ENCODE data around the gene DHRS3.
"Not testable (repeated sequence)": the region's sequence is repeated elsewhere in the genome, so short reads cannot be mapped to it uniquely, and the experiment has no call there.

The DHRS3 gene

DNA sequence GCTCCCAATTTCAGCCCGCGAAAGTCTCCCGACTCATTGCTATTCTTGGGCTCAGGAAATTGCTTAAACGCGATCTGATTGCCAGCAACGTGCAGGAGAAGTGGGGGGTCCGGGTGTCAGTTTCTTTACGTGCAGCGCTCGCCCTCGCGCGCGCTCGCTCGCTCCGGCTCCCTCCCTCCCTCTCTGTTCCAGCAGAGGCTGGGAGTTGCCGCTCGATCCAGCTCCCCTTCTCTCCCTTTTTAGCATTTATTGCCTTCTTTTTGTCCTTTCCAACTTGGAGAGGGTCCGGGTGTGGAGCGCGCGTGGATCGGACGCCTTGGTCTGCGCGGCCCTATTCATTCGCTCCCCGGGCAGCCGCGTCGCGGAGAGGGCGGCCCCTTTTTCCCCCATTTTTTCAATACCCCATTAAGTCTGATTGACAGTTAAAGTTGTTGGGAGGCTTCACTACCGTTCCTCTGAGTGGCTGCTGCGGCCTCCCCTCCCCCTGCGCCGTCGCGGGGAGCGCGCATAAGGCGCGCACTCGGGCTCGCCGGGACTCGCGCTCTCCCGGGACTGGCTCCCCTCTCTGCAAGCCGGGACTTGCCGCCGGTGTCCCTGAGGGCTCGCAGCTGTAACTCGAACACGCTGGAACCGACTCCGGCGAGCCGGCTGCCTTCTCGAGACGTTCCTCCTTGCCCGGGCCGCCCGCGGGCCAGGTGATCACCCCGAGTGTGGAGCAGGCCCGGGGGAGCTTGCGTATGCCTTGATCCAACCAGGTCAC is at the start of gene DHRS3:
Gene DHRS3, minus strand, starts transcription at position 310 of the 760 bp plus-strand sequence. CDS start 862 bp downstream, outside the sequence.
- Mint-ChIP-seq H3K9me3 (no peaks in the 10 kb centered on the region), H3K27ac (peak within 1 kb of the TSS; percentile 92), H3K4me1 (peaks cover 53% of the 10 kb centered on the region), H3K27me3 (peaks cover 70% of the 10 kb centered on the region), H3K36me3 (peaks cover 23% of the 10 kb centered on the region), H3K4me3 (peak within 1 kb of the TSS; percentile 94)
- peak; percentile 78 for ATAC-seq

DNA sequence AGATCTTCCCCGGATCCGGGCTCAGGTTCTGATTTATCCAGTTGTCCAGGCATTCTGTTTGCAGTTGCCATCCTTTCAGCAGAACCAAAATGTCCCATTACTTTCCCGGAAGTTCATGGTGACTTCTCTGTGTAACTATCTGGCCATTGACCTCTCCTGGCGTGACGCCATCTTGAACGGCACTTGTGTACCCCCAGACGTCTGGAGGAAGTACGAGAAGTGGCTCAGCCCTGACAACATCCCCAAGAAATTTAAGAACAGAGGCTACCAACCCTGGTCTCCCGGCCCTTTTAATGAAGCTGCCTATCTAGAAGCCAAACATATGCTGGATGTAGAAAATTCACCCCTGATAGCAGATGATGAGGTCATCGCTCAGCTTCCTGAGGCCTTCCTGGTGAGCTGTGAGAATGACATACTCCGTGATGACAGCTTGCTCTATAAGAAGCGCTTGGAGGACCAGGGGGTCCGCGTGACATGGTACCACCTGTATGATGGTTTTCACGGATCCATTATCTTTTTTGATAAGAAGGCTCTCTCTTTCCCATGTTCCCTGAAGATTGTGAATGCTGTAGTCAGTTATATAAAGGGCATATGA is 48.2 kb upstream of the DHRS3 start:
- no peak overlapping the region for H3K4me3 Mint-ChIP-seq
- no peaks in the 10 kb centered on the region for H3K4me1 Mint-ChIP-seq
- no peak for ATAC-seq
- H3K27me3 Mint-ChIP-seq: no peaks in the 10 kb centered on the region
- peaks cover 12% of the 10 kb centered on the region for H3K9me3 Mint-ChIP-seq
- H3K27ac Mint-ChIP-seq: no peak overlapping the region
- no peaks in the 10 kb centered on the region for H3K36me3 Mint-ChIP-seq

DNA sequence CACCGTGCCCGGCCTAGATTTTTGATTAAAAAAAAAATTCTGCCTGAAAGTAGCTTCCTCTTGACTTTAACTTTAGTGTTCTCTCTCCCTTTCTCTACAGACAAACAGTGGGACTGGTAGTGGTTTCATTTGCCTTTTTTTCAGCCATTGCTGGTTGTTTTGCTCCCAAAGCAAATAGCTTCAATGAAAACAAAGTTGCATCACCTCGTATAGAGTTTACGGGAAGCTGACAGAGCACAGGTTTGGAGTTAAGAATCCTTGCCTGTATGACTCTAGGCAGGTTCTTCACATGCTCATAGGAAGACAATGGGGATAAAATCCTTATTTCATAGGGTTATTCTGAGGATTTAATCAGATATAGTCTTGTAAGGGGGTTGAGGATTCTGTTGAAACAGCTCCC is 47.5 kb upstream of the DHRS3 start:
- Mint-ChIP-seq H3K27me3 (no peaks in the 10 kb centered on the region), H3K36me3 (no peaks in the 10 kb centered on the region), H3K4me3 (no peak overlapping the region), H3K9me3 (peaks cover 12% of the 10 kb centered on the region), H3K4me1 (no peaks in the 10 kb centered on the region), H3K27ac (no peak overlapping the region)
- no peak for ATAC-seq

DNA sequence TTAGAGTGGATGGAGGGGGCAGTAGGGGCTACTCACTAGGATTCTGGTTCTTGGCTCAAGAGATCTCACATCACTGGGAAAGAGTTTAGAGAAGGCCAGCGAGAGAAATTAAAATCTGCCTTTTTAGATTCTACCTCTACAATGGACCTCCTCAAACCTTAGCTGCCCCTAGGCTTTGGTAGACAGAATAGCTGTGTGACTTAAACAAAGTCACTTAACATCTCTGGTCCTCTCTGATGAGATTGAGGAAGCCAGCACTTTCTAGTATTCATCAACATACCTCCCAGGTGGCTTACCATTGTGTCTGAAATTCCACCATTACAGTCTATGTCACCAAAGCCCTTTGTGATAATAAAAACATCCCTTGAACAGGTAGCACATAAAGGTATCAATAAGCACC is 44.5 kb upstream of the DHRS3 start:
- ATAC-seq: no peak
- Mint-ChIP-seq H3K4me3 (no peak overlapping the region), H3K27ac (no peak overlapping the region), H3K27me3 (peaks cover 12% of the 10 kb centered on the region), H3K4me1 (peaks cover 6% of the 10 kb centered on the region), H3K9me3 (peaks cover 6% of the 10 kb centered on the region), H3K36me3 (no peaks in the 10 kb centered on the region)

- Mint-ChIP-seq H3K4me3 (no peak overlapping the region), H3K27me3 (peaks cover 12% of the 10 kb centered on the region), H3K27ac (no peak overlapping the region), H3K9me3 (peaks cover 6% of the 10 kb centered on the region), H3K4me1 (peaks cover 6% of the 10 kb centered on the region), H3K36me3 (no peaks in the 10 kb centered on the region)
- no peak for ATAC-seq
Measured at GRCh38 chr1:12661606-12662219, 43.7 kb upstream of the DHRS3 start.

DNA sequence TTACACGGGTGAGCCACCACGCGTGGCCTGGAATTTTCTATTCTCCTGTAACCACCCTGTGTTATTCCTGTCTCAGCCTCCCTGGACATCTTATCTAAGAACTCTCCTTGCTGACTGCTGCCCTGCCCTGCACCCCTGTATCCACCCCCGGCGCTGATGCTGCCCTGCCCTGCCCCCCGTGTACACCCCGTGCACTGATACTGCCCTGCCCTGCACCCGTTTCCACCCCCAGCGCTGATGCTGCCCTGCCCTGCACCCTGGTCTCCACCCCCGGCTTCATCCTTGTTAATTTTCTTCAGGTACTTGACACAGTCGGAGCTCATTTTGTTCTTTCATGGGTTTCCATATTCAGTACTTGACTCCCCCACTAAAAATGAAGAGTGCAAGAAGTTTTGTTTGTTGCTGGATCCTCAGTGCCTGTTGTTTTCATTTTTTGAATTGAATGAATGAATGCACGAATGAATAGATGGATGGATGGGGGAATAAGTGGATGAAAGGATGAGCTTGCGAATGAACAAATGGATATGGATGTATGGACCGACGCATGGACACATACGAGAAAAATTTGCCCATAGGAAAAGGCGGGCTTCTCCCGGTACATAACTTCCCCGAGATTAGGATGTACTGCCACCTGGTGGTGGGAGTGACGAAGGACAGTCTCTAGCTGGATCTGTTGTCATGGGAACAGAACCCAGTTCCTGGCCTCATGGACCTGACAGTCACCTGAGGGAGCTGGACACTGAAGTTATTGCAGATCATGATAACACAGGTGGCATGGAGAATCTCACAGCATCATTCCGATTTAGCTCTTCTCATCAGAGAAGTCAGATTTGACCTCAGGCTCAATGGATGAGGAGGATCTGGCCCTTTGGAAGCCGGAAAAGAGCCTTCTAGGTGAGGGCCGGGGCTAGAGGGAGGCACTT is 40.8 kb upstream of the DHRS3 start:
- H3K9me3 Mint-ChIP-seq: peaks cover 6% of the 10 kb centered on the region
- H3K4me3 Mint-ChIP-seq: no peak overlapping the region

DNA sequence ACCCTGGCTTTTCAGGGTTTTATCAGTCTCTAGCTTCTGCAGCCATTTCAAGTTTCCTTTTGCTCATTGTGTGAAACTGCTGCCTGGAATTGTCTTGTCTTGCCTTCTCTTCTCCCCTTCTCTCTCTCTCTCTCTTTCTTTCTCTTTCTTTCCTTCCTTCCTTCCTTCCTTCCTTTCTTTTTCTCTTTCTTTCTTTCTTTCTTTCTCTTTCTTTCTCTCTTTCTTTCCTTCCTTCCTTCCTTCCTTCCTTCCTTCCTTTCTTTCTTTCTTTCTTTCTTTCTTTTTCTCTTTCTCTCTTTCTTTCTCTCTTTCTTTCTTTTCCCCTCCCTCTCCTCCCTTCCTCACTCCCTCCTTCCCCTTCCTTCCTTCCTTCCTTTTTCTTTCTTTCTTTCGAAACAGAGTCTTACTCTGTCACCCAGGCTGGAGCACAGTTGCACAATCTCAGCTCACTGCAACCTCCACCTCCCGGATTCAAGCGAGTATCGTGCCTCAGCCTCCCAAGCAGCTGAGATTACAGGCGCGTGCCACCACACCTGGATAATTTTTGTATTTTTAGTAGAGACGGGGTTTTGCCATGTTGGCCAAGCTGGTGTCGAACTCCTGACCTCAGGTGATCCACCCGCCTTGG is 40.0 kb upstream of the DHRS3 start:
- H3K4me3 Mint-ChIP-seq, H3K36me3 Mint-ChIP-seq, ATAC-seq, H3K27ac Mint-ChIP-seq, H3K9me3 Mint-ChIP-seq, H3K4me1 Mint-ChIP-seq: not testable (repeated sequence)
- peaks cover 13% of the 10 kb centered on the region for H3K27me3 Mint-ChIP-seq

More for the DNA sequence above, 40.8 kb upstream of the DHRS3 start:
- Mint-ChIP-seq H3K36me3 (no peaks in the 10 kb centered on the region), H3K4me1 (peaks cover 6% of the 10 kb centered on the region), H3K27ac (no peak overlapping the region), H3K27me3 (peaks cover 12% of the 10 kb centered on the region)
- peak; percentile 63 for ATAC-seq

DNA sequence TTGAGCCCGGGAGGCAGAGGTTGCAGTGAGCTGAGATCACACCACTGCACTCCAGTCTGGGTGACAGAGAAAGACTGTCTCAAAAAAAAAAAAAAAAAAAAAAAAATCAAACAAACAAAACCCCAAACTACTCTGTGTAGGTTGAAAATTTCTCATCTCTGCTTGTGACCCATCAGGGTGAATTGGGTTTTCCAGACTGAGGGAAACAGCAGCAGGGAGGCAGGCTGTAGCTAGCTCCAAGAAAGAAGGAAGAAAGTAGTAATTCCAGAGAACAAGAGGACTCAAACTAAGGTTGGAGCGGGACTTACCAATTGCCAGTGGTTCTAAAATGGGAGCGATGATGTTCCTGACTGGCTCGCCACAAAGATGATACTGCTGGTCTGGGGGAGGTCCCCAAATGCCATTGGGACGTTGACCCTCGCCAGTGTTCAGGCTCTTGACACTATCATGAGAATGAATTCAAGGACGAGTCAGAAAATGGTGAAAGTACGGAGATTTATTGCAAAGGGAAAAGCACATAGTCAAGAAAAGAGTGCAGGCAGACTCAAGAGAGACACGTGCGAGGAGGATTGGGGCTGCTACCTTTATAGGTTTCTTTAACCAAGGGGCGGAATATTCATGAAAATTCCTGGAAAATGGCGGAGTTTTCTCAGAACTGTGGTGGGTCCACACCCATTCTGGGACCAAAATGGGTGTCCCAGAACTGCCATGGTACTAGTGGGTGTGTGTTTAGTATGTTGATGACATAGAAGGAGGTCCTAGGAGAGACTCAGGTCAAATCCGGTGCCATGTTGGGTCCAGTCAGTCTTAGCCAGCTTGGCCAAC is 39.3 kb upstream of the DHRS3 start:
- ATAC-seq: no peak
- no peak overlapping the region for H3K27ac Mint-ChIP-seq
- no peaks in the 10 kb centered on the region for H3K36me3 Mint-ChIP-seq
- peaks cover 6% of the 10 kb centered on the region for H3K4me1 Mint-ChIP-seq
- H3K27me3 Mint-ChIP-seq: peaks cover 21% of the 10 kb centered on the region
- H3K4me3 Mint-ChIP-seq: no peak overlapping the region
- H3K9me3 Mint-ChIP-seq: no peaks in the 10 kb centered on the region

DNA sequence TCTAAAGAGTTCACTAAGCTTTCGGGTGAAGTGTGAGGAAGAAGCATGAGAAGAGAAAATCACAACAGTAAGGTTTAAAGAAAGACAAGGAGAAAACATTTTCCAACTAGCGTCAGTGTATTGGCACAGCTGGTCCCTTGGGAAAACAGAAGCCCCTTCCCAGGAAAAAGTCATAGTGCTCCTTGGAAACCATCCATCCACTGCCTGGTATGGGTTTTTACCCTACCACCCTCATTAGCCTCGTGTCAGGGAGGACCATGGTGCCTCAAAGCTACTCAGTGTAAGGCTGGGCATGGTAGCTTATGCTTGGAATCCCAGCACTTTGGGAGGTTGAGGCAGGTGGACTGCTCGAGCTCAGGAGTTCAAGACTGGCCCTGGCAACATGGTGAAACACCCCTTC is 38.6 kb upstream of the DHRS3 start:
- H3K27ac Mint-ChIP-seq: no peak overlapping the region
- peaks cover 6% of the 10 kb centered on the region for H3K4me1 Mint-ChIP-seq
- H3K36me3 Mint-ChIP-seq: no peaks in the 10 kb centered on the region
- H3K9me3 Mint-ChIP-seq: no peaks in the 10 kb centered on the region
- H3K4me3 Mint-ChIP-seq: no peak overlapping the region
- no peak for ATAC-seq
- H3K27me3 Mint-ChIP-seq: peaks cover 28% of the 10 kb centered on the region

- Mint-ChIP-seq H3K9me3 (no peaks in the 10 kb centered on the region), H3K27me3 (peaks cover 40% of the 10 kb centered on the region), H3K4me1 (peaks cover 6% of the 10 kb centered on the region), H3K4me3 (no peak overlapping the region), H3K27ac (no peak overlapping the region), H3K36me3 (no peaks in the 10 kb centered on the region)
- ATAC-seq: no peak
Measured at GRCh38 chr1:12654657-12655056, 36.6 kb upstream of the DHRS3 start.

DNA sequence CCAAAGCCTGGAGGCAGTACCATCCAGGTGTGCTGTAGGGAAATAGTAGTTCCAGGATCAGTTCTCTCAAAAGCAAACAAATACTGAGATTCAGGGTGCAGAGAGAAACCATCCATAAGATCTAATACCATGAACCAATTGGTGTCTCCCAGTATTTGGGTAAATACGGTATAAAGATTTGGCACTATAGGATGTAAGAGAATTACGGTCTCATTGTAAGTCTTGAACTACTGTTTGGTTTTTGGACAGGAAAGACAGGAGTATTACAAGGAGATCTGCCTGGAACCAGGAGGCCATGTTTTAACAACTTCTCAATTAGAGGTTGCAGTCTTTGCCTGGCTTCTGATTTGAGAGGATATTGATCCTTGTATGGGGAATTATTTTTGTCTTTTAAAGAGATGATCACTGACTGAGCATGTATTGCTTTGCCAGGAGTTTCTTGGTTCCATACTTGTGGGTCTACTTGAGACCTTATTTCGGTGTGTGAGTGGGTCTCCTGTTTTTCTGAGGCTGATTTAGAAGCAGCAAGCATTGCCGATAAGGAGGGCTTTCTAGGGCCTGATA is 36.1 kb upstream of the DHRS3 start:
- no peak overlapping the region for H3K4me3 Mint-ChIP-seq
- H3K27me3 Mint-ChIP-seq: peaks cover 44% of the 10 kb centered on the region
- H3K36me3 Mint-ChIP-seq: no peaks in the 10 kb centered on the region
- no peaks in the 10 kb centered on the region for H3K9me3 Mint-ChIP-seq
- H3K4me1 Mint-ChIP-seq: peaks cover 5% of the 10 kb centered on the region
- ATAC-seq: no peak
- no peak overlapping the region for H3K27ac Mint-ChIP-seq

- no peaks in the 10 kb centered on the region for H3K4me1 Mint-ChIP-seq
- H3K27ac Mint-ChIP-seq: no peak overlapping the region
- no peak for ATAC-seq
- no peaks in the 10 kb centered on the region for H3K9me3 Mint-ChIP-seq
- H3K36me3 Mint-ChIP-seq: no peaks in the 10 kb centered on the region
- H3K27me3 Mint-ChIP-seq: peaks cover 74% of the 10 kb centered on the region
- H3K4me3 Mint-ChIP-seq: no peak overlapping the region
Measured at GRCh38 chr1:12649971-12650421, 32.0 kb upstream of the DHRS3 start.

- Mint-ChIP-seq H3K4me3 (no peak overlapping the region), H3K9me3 (no peaks in the 10 kb centered on the region), H3K27me3 (peaks cover 84% of the 10 kb centered on the region), H3K4me1 (no peaks in the 10 kb centered on the region), H3K27ac (no peak overlapping the region), H3K36me3 (no peaks in the 10 kb centered on the region)
- no peak for ATAC-seq
Measured at GRCh38 chr1:12648741-12649140, 30.7 kb upstream of the DHRS3 start.

DNA sequence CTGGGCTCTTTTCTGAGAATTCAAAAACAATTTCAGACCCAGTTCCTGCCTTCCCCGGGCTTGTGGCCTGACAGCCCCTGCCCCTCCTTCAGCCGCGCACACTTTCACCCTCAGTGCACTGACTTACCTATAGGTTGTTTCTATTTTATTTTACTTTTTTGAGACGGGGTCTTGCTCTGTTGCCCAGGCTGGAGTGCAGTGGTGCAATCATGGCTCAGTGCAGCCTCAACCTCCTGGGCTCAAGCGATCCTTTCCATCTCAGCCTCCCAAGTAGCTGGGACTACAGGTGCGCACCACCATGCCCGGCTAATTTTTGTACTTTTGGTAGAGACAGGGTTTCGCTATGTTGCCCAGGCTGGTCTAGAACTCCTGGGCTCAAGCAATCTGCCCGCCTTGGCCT is 27.4 kb upstream of the DHRS3 start:
- H3K9me3 Mint-ChIP-seq, H3K4me1 Mint-ChIP-seq, ATAC-seq, H3K36me3 Mint-ChIP-seq, H3K4me3 Mint-ChIP-seq, H3K27ac Mint-ChIP-seq: not testable (repeated sequence)
- H3K27me3 Mint-ChIP-seq: peaks cover 60% of the 10 kb centered on the region
